Right renal pelvis (tissue), 4 donors: ENCODE measurements around the gene PRKCB. TPM values are rescaled to one million over a fixed set of nuclear protein-coding genes. Genes with fewer than 3 reads are reported as not detected.

Source experiments
- polyA plus RNA-seq, 4 donors: library from polyadenylated mRNA; unstranded; fragments of 120-200 nt; gene quantifications; one replicate each; pipeline ENCODE4 v1.2.1, GENCODE V29; 2013; ENCODE audit not compliant: insufficient read length in 4 of 4

Gene PRKCB
- polyA plus RNA-seq, 4 donors, result 3.6 to 4.3 (median 4.0) TPM

Other genes with a start within 250 kb of the PRKCB start
- gene NDUFAB1, start 239.7 kb upstream of the PRKCB start, polyA plus RNA-seq, result 100 to 1,000 TPM in 3 of 4 donors, 10 to 100 TPM in 1; 98.1 to 106 (median 103) TPM
- 10 to 100 TPM; 18.8 to 21.4 (median 20.0) TPM for gene PALB2, start 194.7 kb upstream of the PRKCB start, polyA plus RNA-seq
- 10 to 100 TPM; 68.4 to 76.4 (median 73.4) TPM for gene DCTN5, start 194.5 kb upstream of the PRKCB start, polyA plus RNA-seq
- 10 to 100 TPM; 22.2 to 25.6 (median 25.2) TPM for gene PLK1, start 157.1 kb upstream of the PRKCB start, polyA plus RNA-seq
- gene ERN2, start 122.8 kb upstream of the PRKCB start, polyA plus RNA-seq, result under 1 TPM; 0.36 to 0.83 (median 0.48) TPM
- gene CHP2, start 81.0 kb upstream of the PRKCB start, polyA plus RNA-seq, result 1 to 10 TPM in 3 of 4 donors, under 1 TPM in 1; 0.91 to 2.0 (median 1.3) TPM